HG03159 (cell line): ENCODE measurements around the gene C19orf38.

ENCODE experiments used
- ATAC-seq: cut with Tn5 transposase; IDR thresholded peaks from one replicate; pipeline ENCODE4 v1.9.1; 2021; ENCODE audit warnings: mild to moderate bottlenecking, moderate library complexity; ENCODE audit not compliant: unreplicated experiment

Gene C19orf38

DNA sequence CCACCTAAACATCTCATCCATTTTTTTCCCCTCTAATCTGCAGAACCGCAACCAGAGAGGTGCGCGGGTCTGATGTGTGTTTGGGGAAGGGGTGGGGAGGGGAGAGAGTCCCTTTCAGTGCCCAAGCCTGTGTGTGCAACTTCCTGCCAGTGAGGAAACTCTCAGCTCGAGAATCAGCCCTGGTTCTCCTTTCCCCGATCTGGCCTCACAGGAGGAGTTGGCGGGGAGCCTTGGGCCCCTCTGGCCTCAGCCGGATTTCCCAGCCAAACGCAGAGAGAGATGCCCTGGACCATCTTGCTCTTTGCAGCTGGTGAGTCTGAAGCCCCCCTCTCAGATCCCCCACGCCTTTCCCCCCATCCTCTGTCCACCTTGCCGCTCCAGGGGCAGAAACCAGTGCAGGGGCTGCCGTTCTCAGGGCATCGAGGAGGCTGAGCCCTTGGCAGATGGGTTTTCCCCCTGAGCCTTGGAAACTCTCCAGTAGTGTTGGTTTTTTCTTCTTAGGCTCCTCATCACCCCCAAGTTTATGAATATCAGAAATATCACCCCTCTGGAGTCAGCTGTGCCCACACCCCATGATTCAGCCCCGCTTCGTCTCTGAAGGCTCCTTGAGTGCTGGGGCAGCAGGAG lies at the start of gene C19orf38:
Gene C19orf38, plus strand, starts transcription at position 186 of the 627 bp plus-strand sequence. Its CDS starts 94 bp downstream, at position 280.
- no peak for ATAC-seq

- ATAC-seq = no peak
Measured at GRCh38 chr19:10800488-10800887, 47.7 kb upstream of the C19orf38 start.

GRCh38 chr19:10802479-10802878 lies 45.7 kb upstream of the C19orf38 start:
- ATAC-seq = no peak

- ATAC-seq = no peak
Measured at GRCh38 chr19:10803252-10803651, 45.0 kb upstream of the C19orf38 start.

DNA sequence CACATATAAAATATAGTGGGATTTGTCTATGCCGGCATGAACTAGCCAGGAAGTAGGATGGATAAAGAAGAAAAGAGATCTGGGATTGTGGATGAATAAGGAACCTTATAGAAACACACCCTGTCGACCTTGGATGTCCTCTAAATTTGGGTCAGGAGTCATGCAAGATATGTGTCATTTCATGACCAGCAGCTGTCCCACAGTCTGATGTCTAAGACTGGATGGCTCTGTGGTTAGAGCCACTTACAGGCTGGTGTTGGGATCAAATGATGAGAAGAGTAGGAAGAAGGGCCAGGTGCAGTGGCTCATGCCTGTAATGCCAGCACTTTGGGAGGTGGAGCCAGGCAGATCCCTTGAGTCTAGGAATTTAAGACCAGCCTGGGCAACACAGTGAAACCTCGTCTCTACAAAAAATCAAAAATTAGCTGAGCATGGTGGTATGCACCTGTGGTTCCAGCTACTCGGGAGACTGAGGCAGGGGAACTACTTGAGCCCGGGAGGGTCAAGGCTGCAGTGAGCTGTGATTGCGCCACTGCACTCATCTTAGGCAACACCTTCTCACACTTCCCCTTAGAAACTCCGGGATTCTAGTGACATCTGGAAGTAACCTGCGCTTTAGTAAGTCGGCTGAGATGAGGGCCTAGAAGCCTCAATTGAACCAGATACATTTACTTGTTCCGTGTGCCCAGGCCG lies 43.0 kb upstream of the C19orf38 start:
- no peak for ATAC-seq

DNA sequence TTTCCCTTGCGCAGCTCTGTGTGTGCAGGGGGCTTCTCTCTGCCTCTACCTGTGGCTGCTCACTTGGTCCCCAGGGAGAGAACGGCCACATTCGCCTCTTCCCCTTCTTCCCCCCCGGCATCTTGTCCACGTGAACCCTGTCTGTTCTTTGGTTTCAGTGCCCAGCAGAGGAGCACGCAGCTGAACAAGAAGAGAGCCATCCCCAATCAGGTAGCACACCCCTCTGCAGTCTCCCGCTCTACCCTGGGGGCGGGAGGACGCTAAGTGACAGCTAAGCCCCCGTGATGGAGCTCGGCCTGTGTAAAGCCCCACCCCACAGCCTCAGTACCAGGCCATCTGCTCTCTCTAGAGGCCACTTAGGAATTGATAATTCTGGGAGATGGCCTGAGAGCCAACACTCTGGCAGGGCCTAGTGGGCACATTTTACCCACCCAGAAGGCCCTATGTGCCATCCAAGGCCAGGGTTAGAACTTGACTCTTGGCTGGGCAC lies 42.4 kb upstream of the C19orf38 start:
- no peak for ATAC-seq

- ATAC-seq = no peak
Measured at GRCh38 chr19:10808937-10809649, 39.1 kb upstream of the C19orf38 start.

- no peak for ATAC-seq
Measured at GRCh38 chr19:10809651-10810285, 38.4 kb upstream of the C19orf38 start.

GRCh38 chr19:10811391-10812111 lies 36.7 kb upstream of the C19orf38 start:
- ATAC-seq = no peak

- ATAC-seq = no peak
Measured at GRCh38 chr19:10812196-10812595, 36.0 kb upstream of the C19orf38 start.

DNA sequence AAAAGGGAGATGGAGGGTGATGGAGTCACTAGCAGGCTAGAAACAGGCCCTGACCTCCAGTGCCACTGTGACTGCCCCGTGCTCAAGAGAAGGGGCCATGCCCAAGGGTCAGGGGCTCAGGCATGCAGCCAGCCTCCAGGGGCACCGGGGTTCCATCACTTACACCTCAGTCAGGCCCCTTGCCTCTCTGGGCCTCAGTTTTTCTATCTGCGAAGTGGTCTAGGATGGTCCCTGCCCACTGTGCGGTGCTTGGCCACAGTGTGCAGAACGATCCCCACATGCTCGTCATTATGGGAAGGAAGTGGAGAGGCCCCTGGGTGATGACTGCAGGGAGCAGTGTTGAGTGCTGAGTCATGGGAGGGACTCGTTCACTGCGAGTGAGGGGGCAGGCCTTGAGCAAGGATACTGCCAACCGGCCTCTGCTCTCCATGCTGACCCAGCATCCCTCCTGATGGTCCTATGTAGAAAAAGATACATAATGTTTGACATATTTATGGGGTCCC lies 35.3 kb upstream of the C19orf38 start:
- ATAC-seq = no peak

DNA sequence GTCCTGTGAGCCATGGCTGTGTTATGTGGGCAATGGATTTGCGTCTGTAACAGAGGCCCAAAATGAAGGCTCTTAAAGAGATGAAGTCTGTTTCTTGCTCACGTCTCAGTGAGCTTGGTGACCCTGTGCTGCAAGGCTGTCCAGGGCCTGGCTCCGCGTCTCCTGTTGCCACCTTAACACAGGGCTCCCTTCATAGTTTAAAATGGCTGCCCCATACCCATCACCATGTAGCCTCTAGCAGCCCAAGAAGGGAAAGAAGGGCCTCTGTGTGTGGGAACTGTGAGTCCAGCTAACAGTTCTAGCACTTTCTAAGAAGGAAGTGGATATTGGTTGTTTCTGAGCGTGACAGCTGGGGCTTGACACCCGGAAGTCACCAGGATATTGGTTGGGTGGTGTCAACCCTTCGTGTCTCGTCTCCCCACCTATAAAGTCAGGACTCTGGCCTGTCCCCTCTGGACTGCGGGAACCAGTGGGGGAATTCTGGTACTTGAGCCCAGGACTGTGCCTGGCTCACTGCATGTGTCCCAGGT lies 33.1 kb upstream of the C19orf38 start:
- ATAC-seq = no peak

DNA sequence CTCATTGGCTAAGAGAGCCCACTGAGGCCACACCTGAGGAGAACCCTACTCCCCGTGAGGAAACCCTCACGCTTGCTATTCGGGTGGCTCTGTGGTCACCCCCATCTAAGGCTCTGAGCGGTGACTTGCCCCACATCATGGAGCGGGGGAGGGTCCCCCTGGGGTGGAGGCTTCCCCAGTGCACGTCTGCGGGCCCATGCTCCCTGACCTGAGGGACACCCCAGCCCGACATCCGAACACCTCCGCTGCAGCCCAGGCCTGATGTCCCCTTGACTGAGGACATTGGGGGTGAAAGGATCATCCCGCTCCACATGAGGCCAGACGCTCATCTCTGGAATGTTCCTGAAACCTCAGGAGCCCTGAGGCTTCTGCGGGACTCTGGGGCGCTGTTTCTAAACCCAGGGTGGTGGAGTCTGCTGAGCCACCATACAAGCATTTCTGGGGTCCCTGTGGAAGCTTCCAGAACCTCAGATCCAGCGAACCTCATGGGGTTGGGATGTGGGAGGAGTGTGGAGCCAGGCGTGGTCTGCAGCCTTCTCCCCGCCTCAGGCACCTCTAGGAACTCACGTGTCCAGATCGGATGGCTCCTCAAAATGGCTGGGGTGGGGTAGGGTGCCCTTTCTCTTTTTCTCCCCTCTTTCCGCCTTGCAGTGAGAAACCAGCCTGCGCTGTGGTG lies 32.1 kb upstream of the C19orf38 start:
- no peak for ATAC-seq

DNA sequence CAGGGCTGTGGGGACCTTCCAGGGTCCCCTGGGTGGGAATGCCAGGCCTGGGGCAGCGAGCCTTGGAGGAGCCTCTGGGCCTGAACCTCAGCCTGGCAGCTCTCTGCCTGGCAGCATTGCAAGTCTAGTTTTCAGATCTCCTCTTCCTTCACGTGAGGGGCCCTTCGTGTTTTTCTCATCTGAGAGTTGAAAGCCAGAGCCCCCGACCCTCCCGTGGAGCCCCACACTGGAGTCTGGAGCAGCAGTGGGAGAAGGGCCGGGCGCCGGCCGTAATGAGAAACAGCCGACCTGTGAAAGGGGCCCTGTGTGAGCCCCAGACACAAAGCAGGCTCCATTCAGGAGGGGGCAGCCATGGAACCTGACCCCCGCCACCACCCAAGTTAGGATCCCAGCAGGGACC lies 31.5 kb upstream of the C19orf38 start:
- ATAC-seq = no peak

- ATAC-seq = no peak
Measured at GRCh38 chr19:10817291-10818038, 30.8 kb upstream of the C19orf38 start.

- no peak for ATAC-seq
Measured at GRCh38 chr19:10818301-10819123, 29.7 kb upstream of the C19orf38 start.

- no peak for ATAC-seq
Measured at GRCh38 chr19:10819124-10820060, 28.8 kb upstream of the C19orf38 start.
